NCI-H345 treated with DMSO at 0.1 percent for 48 hours (cell line): ENCODE measurements around the gene ABHD15.

Source experiments
- DNase-seq: peaks from one replicate; lab custom pipeline; 2025; ENCODE audit not compliant: unreplicated experiment; lab: John Stamatoyannopoulos, UW

Gene ABHD15

DNA sequence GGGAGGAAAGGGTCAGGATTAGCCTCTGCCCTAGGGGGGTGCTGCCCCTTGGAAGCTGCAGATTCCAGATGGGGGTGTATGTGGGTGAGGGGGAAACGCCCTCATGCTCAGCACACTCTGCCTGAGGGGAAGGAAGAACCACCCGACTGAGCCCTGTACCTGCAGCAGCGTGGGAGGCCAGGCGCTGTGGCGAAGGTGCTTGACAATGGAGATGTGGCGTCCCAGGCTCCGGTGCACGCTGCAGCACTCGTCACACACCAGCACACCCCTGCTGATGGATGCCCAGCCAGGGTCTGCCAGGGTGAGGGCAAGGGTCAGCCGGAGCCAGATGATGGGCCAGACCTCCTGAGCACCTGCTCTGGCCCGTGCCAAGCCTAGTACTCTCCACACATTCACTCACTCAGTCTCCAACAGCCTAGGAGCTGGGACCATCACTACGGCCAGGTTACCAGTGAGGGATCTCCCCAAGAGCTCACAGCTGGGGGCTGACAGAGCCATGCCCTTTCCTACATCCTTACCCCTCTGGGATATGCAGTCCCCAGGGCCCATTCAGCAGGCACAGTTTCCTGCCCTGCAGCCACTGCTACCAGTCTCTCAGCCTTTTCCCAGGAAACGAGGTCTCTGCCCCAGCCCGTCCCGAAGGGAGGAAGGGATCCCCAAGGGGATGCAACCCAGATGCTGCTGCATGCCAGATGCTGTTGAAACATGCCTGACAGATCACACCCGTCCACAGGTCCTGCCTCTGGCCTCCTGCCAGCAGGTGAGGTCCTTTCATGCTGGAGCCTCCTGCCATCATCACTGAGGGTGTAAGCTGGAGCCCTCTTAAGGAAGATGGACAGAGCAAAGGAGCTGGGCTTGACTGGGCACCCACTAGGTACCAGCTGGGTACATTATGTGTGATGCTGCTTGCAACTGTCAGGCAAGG, 16.7 kb upstream of the ABHD15 start:
- no peak for DNase-seq

DNA sequence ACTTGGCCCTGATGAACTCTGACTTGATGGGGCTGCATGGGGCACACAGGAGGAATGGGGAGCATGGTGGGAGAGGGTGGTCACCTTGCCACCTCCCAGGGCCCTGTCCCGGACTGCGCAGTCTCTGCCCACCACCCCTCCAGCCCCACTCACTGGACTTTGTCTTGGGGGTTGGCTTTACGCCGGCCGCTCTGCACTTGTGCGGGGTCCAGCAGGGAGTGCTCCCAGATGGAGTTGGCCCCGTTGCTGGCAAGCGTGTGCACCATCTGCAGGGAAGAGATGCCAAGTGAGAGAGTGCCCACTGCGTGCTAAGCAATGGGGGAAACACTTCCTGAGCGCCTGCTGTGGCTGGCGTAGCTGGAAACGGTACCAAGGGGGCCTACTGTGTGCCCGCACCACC, 15.9 kb upstream of the ABHD15 start:
- no peak for DNase-seq

DNA sequence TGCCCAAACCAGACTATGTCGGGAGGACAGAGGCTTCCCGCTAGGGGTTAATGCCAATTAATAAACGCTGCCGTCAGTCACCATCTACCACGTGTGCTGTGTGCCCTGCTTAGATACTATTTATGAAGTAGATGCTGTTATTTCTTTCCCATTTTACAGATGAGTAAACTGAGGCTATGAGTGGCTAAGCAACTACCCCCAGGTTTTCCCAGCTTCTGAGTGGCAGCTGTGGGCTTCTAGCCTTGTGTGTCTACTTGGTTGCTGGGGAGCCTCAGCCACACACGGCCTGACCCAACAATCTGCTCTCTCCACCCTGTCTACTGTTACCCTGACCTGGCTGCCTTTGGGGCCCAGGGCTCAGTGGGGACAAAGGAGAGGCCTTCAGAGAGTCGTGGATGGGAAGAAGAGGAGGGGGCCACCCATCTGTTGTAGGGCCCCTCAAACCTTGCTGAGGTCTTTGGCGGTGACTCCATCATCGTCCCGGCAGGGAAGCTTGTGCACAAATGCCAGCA, 15.5 kb upstream of the ABHD15 start:
- no peak for DNase-seq

DNA sequence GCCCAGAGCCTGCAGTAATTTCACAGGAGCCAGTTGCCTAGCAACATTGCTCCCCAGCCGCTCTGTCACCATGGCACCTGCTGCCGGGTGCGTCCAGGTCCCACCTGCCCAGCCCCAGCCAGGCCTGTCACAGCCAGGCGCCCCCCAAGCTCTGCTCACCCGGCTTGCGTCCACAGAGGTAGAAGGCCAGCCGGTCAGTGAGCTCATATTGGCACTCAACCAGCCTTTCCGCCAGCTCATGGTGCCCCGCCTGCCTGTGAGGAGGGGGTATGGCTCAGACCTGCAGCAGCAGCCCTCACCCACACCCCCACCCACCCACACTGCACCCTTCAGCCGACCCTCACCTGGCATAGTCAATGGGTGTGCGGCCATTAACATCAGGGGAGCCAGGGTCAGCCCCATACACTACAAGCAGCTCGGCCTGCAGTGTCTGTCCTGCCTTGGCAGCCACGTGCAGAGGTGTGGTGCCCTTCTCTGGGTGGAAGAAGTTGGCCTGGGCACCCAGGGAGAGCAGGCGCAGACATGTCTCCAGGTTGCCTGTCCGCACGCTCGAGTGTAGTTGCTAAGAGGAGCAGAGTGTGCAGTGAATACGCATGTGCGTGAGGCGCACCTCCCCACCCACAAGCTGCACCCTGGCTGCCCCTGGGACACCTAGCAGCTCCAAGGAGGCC, 14.9 kb upstream of the ABHD15 start:
- no peak for DNase-seq

DNA sequence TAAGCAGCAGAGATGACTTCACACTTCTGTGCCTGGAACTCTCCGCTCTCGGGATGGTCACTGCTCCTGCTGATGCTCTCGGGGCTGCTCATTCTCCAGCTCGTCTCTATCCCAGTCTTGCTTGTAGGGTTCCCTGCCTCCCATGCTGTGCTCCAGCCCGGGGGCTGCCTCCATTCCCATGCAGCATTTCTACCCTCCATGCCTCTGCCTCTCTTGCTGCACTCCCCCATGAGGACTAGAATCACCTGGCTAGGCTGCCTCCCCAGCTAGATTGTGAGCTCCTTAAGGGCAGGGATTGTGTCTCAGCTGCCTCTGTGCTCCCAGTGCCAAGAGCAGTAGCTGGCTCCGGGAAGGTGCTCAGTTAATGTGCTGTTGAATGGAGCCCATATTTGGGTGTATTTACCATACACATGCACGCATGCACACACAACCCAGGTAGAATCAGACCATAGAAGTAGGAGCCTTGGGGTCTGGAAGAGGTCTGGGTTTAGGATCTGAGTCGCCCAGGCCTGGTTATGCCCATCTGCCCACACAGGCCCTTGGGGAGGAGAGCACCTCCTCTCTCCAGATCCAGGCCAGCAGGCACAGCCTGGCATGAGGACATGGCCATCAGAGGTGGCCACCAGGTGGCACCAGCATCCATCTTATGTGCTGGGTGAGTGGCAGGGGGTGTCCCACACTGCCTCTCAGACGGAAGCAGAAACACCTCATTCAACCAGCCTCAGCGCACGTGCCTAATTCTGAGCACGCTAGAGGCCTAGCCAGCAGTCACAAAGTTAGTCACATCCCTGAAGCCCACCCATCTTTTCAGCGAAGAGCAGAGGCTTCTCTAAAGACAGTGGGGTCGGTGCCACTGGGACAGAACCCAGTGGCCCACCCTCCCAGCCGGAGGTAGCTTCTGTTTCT, 13.3 kb upstream of the ABHD15 start:
- DNase-seq = peak; percentile 53

DNA sequence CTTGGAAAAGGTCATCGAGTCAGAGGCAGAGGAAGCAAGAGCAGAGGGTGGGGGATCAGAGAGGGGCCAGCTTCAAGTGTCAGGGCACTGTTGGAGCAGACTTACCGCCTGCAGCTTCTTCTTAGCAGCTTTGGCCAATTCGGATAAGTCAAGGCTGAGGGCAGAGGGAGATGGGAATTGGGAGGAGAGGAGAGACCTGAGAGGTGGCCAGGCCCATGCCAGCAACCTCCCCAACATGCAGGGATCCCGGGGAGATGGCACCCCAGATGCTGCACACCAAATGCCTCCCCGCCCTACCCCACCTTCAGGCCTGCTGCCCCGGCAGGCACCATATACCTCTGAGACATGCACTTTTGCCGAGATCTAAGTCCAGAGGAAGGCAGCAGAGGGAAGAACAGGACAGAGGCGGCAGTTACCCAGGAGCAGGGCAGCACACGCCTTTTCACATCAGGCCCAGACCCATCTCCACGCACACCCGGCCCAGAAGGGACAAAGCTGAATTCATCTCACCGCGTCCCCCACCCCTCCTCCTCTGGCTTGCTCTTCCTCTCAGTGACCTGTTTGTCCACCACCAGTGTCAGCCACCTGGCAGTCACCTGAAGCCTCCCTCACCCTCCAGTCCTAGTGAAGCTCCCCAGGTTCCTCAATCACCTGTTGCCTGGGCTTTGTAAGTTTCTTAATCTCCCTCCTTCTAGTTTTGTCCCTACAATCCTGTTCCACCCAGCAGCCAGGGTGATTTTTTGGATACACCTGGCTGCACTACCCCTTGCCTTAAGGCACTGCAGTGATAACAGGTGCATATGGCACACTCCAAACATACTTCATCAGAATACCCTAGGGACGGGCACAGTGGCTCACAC, 12.0 kb upstream of the ABHD15 start:
- no peak for DNase-seq

DNA sequence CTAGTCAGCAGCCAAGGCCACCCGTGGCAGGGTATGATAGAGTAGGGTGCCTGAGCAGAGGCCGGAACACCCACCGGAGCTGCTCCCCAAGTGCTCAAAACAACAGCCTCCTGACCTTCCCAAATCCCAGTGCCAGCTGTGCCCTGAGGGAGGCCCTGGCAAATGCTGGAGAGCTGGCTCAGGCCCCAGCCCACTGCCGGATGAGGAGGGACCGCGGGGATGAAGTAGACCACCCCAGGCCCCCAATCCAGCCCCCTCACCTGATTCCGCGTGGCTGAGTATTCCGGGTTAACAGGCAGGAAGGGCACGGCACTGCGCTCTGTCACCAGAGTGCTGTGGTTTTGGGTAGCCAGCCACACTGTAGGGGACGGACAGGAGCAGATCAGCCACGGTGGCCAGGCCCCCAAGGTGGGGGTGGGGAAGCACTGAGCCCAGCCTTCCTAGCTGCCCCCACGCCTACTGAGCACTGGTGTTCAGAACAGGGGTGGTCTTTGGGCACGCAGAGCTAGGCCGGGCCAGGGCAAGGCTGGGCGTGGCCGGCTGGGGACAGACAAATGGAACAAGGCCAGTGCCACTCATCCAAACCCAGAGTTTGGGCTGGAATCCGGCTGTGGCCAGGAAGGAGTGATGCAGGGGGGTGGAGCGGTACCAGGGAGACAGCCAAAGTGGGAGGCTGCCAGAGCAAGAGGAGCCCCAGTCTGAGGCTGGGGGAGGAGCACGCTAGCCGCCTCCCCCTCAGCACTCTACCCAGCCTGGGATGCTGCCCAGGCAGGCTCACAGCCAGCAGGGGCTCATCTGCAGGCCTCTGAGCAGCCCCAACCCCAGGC, 10.8 kb upstream of the ABHD15 start:
- no peak for DNase-seq

DNA sequence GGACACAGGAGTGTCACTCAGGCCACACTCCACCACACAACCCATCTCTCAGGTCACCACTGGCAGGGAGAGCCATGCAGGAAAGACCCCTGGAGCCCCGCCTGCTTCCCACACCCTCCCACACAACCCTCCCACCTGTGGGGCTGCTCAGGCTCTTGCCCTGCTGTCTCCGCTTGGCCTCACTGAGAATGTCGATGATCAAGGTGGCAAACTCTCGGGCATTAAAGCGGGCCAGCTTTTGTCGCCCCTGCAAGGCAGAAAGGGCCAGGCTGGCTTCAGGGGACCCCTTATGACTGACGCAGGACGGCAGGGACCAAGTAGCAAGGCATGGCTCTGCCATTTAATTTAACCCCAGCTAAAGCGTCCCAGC, 10.1 kb upstream of the ABHD15 start:
- no peak for DNase-seq

DNA sequence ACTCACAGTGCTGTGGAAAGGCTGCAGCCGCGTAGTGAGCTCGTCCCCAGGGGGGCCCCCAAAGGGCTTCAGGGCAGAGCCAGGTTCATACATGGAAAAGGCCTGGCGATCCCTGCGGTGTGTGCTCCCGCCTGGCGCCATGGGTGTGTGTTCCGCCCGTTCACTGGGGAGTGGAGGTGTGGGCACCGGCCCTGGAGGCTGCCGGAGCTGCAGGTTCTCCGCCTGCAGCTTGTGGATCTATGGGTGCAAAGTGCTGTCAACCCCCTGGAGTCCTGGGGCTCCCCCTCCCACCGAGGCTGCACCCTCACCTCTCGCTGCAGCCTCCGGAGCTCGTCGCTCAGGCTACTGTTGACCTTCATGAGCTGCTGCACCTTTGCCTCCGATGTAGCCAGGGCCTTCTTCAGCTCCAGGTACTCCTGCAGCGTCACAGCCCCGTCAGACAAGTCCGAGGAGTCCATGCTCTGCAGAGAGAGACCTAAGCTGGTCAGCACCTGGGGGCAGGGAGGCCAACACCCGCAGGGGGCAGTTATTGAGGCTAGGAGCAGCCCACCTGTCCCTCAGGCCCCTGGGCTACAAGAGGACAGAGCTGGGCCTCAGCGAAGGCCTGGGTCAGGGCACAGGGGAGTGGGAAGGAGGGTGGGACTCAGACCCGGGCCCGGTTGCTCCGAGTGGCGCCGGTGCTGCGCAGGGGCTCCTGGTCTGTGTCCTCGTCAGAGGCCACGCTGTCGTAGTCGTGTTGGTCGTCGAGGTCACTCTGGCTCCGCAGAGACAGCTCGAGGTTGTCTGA, 9.6 kb upstream of the ABHD15 start:
- DNase-seq = no peak

DNA sequence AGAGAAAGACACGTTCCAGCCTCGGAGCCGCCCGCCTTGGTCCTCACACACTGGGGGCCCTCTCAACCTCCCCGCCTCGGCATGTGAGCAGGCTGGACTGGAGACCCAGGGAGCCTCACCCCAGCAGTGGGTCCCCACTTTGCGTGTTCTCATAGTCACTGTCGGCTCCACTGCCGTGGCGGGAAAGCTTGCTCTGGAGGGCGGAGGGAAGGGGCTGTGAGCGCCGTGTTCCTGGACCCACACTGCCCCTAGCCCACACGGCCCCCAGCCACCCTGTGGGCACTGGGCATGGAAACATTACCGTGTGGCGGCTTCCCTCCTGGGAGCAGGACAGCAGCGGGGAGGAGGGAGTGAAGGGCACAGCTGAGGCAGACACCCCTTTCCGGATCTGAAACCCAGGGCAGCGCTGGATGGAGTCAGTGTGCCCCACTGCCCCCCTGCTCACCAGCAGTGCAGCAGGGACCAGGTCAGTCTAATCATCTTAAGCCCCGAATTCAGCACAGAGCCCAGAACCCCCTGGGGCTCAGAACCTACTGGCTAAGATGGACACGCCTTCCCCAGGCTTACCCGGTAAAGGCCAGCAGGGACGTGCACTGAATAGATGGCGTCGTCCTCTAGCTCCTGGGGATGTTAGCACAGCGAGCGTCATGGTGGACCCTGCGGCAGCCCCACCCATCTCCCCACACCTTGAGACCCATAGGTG, 8.8 kb upstream of the ABHD15 start:
- no peak for DNase-seq

DNA sequence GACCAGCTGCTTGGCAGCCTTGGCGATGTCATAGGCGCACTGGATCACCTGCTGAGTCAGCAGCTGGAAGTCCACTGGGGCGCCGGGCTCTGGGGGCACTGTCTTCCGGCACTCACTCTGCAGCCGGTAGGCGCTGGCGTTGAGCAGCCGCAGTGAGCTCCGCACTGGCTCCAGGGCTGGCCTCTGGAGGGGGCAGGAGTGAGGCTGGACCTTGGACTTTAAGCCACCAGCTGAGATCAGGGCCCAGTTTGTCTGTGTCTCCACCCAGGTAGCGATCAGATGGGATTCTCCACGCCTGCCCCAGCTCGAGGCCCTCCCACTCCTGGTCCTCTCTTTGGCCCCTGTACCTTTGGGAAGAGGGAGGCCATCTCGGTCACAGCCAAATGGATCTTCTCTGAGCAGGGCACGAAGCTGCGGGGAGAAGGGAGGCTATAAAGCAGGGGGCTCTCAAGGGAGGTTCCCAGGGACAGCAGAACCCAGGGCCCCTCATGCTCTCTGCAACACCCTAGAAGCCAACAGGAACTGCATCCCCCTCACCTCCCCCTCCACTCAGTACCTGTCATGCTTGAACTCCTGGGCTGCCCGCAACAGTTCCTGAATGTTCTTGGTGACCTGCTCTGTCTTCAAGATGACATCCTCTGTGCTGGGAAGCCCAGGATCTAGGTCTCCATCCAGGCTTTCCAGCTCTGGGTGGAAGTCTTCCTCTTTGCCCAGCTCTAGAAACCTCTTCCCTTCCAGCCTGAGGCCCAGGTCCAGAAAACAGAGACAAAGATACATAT, 8.1 kb upstream of the ABHD15 start:
- DNase-seq = no peak

DNA sequence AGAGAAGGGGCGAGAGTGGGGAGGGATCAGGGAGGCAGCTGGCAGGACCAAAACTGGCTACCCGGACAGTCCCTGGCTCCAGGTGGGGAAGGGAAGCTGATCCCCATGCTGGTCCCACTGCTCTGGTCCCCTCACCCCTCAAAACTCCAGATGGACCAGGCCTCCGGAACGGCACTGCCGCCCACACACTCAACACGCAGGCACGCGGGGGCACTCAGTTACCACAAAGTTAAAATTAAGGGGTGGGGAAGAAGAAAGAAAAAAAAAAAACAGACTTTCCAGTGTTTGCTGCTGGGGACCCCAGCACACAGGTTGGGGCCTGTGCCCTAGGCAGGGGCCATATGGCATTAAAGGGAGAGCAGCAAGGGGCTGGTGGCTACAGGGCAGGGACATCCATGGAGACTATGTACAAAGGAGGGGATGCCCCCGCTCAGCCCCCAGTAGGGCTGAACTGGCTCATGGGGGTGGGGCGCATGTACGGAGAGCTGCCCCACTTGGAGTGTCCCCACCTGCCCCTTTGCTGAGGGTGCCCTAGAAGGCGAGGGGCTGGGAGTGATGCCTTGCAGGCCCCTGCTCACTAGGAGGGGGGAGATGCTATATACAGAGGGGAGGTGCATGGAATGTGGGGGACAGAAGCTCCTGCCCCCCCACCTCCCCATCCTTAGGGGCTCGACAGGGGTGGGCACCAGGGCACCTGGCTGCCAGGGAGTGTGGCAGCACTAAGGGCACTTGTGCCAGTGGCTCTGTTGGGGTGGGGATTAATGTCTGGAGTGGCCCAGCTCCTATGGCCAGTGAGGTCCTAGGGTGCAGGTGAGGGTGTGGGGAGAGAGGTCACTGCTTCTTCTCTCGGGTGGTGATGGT, 7.3 kb upstream of the ABHD15 start:
- no peak for DNase-seq

DNA sequence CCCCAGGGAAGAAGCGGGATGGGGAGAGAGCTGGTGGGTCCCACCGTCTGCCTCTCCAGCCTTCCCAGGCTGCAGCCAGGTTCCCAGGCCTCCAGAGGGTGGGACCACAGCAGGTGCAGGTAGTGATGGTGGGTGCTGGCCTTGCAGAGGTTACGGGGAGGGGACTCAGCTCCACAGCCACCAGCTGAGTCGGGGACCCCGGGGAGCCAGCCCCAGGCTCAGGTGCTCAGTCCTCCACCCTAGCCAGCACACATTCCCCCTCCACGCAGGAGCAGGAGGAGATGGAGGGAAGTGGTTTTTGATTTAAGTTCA, 6.7 kb upstream of the ABHD15 start:
- DNase-seq = no peak

DNA sequence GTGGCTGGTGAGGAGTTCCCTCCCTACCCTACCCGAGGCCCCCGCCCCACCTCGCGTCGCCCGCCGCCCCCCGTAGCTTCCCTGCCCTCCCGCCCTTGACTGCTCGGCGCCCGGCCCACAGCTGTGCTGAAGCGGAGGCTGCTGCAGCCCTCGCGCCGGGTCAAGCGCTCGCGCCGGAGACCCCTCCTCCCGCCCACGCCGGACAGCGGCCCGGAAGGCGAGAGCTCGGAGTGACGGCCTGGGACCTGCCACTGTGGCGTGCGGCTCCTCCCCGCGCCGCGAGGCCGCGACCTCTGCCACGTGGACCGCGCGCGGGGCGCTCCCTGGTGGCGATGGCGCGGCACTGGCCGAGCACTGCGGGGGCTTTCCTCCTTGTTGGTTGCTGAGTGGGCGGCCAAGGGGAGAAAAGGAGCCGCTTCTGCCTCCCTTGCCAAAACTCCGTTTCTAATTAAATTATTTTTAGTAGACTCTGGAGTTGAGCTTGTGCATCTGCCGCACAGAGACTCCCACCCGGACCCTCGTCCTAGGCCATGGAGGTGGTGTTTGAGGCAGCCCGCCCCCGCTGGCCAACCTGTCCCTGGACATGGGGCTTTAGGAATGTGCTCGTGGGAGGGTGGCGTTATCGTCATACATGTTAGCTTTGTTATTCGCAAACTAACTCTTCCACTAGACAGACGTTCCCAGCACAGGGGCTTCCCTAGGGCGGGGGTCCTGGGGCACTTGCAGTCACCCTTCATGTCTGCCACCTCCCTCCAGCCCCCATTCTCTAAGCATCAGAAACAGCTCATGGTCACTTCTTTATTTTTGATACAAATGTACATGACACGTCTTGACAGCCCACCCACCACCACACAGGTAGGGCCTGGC, 6.1 kb upstream of the ABHD15 start:
- DNase-seq = no peak

DNA sequence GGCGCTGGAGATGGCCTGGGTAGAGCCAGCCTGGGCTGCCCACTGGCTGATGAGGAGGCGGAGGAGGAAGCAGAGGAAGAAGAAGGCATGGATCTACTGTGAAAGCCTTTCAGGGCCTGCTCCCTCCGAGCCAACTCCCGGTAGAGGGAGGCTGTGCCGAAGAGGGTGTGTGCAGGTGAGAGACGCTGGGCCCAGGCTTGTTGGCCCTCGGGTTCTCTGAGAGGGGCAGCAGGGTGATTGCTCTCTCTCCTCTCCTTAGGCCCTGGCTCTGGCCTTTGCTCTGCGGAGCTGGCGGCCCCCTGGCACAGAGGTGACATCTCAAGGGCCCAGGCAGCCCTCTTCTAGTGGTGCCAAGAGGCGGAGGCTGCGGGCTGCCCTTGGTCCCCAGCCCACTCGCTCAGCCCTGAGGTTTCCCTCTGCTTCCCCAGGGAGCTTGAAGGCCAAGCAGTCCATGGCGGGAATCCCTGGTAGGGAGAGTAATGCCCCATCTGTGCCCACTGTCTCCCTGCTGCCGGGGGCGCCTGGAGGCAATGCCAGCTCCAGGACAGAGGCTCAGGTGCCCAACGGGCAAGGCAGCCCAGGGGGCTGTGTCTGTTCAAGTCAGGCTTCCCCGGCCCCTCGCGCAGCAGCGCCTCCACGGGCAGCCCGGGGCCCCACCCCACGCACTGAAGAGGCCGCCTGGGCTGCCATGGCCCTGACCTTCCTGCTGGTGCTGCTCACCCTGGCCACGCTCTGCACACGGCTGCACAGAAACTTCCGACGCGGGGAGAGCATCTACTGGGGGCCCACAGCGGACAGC, 5.2 kb upstream of the ABHD15 start:
- DNase-seq = no peak
